Heart left ventricle (tissue), 16 donors: ENCODE measurements around the gene FBXO34. TPM values are rescaled to one million over a fixed set of nuclear protein-coding genes. Genes with fewer than 3 reads are reported as not detected.
A peak's percentile ranks its signal among the peaks of the same experiment; 100 is the strongest.
"Not testable (repeated sequence)": the region's sequence is repeated elsewhere in the genome, so short reads cannot be mapped to it uniquely, and the experiment has no call there.

Experiments
- ATAC-seq, 4 donors: fragments of 200-7000 bp; cut with Tn5 transposase; one replicate each; pipeline ENCODE4 v1.9.1; 2020 to 2022; ENCODE audit warnings: moderate library complexity in 4 of 4, mild to moderate bottlenecking in 3 of 4, moderate number of reproducible peaks in 1 of 4
- DNase-seq, 5 donors: peaks; one replicate each; pipeline ENCODE4 v3.0.0-alpha.2; 2020
- H3K27ac ChIP-seq, 12 donors: fragments of 200-600 bp; sonication (generic) in 4 of 12; one replicate each; pipeline versions ENCODE4 v1.5.0 to v1.8.0; 2016 to 2022; ENCODE audit warnings: mild to moderate bottlenecking in 2 of 12
- H3K27me3 ChIP-seq, 9 donors: fragments of 200-600 bp; sonication (generic) in 2 of 9; one replicate each; pipeline versions ENCODE4 v1.5.1 to v1.8.0; 2016 to 2022; ENCODE audit warnings: mild to moderate bottlenecking in 3 of 9
- H3K36me3 ChIP-seq, 9 donors: fragments of 200-600 bp; sonication (generic) in 2 of 9; one replicate each; pipeline versions ENCODE4 v1.5.0 to v1.8.0; 2018 to 2022; ENCODE audit warnings: mild to moderate bottlenecking in 2 of 9
- H3K4me1 ChIP-seq, 12 donors: fragments of 200-600 bp; sonication (generic) in 4 of 12; one replicate each; pipeline versions ENCODE4 v1.5.0 to v1.8.0; 2016 to 2022; ENCODE audit warnings: mild to moderate bottlenecking in 3 of 12
- H3K4me3 ChIP-seq, 12 donors: fragments of 200-600 bp; sonication (generic) in 4 of 12; one replicate each; pipeline versions ENCODE4 v1.5.0 to v1.8.0; 2017 to 2022; ENCODE audit warnings: mild to moderate bottlenecking in 9 of 12, moderate library complexity in 4 of 12
- H3K9me3 ChIP-seq, 12 donors: fragments of 200-600 bp; sonication (generic) in 4 of 12; one replicate each; pipeline versions ENCODE4 v1.5.0 to v1.8.0; 2016 to 2022; ENCODE audit warnings: mild to moderate bottlenecking in 1 of 12
- POLR2A ChIP-seq, 2 donors: fragments of 450-650 bp; IDR thresholded peaks; one replicate each; pipeline ENCODE4 v1.6.1; 2017; ENCODE audit warnings: antibody characterized with exemption in 2 of 2, mild to moderate bottlenecking in 2 of 2, moderate library complexity in 2 of 2
- WGBS, 4 donors: extraction: QIAGEN DNeasy Blood & Tissue Kit in 2 of 4; methylation state at CpG; one replicate each; pipeline versions ENCODE4 v1.1.5 to v1.1.7; 2013 to 2018; 5-methylcytosine and 5-hydroxymethylcytosine counted together
- intact Hi-C, 10 donors: fragments of 100-400 bp; cut with DNase I; formaldehyde crosslinking; loops; one replicate each; pipeline versions ENCODE4 v1.11.1 to v1.14.2; 2022
- polyA plus RNA-seq, 2 donors: library from polyadenylated mRNA; stranded (reverse); fragments of 200-250 nt; gene quantifications; one replicate each; pipeline ENCODE4 v1.2.3, GENCODE V29; 2013
- total RNA-seq, 9 donors: library from RNA; depleted of rRNA in 2 of 9; stranded (reverse); fragments of >200 nt in 2 of 9; fragmentation: NEBNext Ultra II Directional in 3 of 9; extraction: Animal tissue kit (Norgen Biotek cat#: 25700) in 3 of 9; gene quantifications; one replicate each; pipeline versions ENCODE4 v1.1.0 to v1.2.4, GENCODE V29; 2016 to 2023
- TF ChIP-seq, protein P1 (sequence below), 12 donors: fragments of 200-600 bp; sonication (generic) in 4 of 12; IDR thresholded peaks; one replicate each; pipeline versions ENCODE4 v1.5.0 to v1.8.0; 2018 to 2022; ENCODE audit warnings: antibody characterized with exemption in 12 of 12, mild to moderate bottlenecking in 5 of 12
- donor health status: ischemic (EF 13 %, LVEDD 7.1; RV severe dilation, severe dysfunction).
- donor health status: healthy with polysubstance abuse.
- donor health status: DM: no; HTN: yes; CAD: no.
- donor health status: DM: no; HTN: no; CAD: no.
- donor health status: ischemic (EF 25% LVEDD 6.9; RV normal size, moderate dysfunction).
- donor health status: ischemic (EF 25% LVEDD 5.7; RV mildly dilated, moderate dysfunction).
- donor health status: healthy.
- donor health status: DM: yes; HTN: yes; CAD: no.
- donor health status: ischemic (EF 35%, LVEDD 5.7; RV mildly dilated, moderate dysfunction).
- donor health status: nonischemic (EF 11% LVEDD 7.7; RV severe dilation, severe dysfunction).
- donor health status: DM: yes; HTN: yes; CAD: no.
- donor health status: PGD.
- donor health status: ischemic (EF 29% LVEDD 5.4; RV normal size, mild dysfunction).
- donor health status: nonischemic (EF 23%, LVEDD 6.1; RV moderate dilation, normal function).

The FBXO34 gene
- total and polyA plus RNA-seq, 11 donors: 8.0 to 33.4 (median 21.1) TPM

DNA sequence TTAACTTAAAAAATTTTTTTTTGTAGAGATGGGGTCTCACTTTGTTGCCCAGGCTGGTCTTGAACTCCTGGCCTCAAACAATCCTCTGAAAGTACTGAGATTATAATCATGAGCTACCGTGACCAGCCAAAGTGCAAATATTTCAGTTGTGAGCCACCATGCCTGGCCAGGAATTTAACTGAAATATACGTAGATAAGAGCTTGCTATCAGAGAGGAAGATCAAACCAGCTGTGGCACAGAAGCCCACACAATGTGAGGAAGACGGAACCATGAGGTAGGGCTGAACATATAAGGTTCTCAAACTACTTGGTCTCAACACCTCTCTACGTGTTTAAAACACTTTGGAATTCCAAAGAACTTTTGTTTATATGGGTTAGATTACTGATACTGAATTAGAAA lies 111.3 kb downstream of the FBXO34 start:
- DNase-seq (no peak), ATAC-seq (no peak)
- H3K36me3 ChIP-seq: peaks cover 0 to 92% (median 84%) of the 10 kb centered on the region in 9 donors
- no peak overlapping the region for H3K4me3 ChIP-seq
- TF ChIP-seq, protein P1, sequence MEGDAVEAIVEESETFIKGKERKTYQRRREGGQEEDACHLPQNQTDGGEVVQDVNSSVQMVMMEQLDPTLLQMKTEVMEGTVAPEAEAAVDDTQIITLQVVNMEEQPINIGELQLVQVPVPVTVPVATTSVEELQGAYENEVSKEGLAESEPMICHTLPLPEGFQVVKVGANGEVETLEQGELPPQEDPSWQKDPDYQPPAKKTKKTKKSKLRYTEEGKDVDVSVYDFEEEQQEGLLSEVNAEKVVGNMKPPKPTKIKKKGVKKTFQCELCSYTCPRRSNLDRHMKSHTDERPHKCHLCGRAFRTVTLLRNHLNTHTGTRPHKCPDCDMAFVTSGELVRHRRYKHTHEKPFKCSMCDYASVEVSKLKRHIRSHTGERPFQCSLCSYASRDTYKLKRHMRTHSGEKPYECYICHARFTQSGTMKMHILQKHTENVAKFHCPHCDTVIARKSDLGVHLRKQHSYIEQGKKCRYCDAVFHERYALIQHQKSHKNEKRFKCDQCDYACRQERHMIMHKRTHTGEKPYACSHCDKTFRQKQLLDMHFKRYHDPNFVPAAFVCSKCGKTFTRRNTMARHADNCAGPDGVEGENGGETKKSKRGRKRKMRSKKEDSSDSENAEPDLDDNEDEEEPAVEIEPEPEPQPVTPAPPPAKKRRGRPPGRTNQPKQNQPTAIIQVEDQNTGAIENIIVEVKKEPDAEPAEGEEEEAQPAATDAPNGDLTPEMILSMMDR (IDR thresholded peaks at IDR 0.05): no peak
- TF ChIP-seq POLR2A (IDR thresholded peaks at IDR 0.05): no peak
- H3K9me3 ChIP-seq: no peaks in the 10 kb centered on the region
- WGBS, 4 donors: 63 to 69% (median 64%) methylated on average over 4 of the region's 4 CpGs
- peaks cover 0 to 30% (median 15%) of the 10 kb centered on the region in 12 donors for H3K4me1 ChIP-seq
- intact Hi-C loops: no loop called here
- H3K27ac ChIP-seq: peak overlapping the region in 11 of 12 donors; percentile 61 to 80 (median 72)
- no peaks in the 10 kb centered on the region for H3K27me3 ChIP-seq

DNA sequence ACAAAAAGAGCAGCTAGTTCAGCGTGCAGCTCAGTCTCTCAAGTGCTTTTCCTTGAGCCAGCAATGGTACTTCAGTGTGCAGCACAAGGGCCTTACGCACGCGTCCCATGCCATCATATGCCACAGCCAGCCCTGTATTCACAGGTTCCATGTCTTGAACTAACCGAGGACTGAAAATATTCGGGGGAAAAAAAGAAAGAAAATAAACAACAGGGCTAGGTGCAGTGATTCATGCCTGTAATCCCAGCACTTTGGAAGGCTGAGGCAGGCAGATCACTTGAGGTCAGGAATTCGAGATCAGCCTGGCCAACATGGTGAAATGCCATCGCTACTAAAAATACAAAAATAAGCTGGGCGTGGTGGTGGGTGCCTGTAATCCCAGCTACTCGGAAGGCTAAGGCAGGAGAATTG lies 111.8 kb downstream of the FBXO34 start:
- intact Hi-C loops, H3K9me3 ChIP-seq, H3K27me3 ChIP-seq, H3K4me3 ChIP-seq: not testable (repeated sequence)
- H3K27ac ChIP-seq: peak overlapping the region in 11 of 12 donors; percentile 61 to 80 (median 72)
- 56 to 66% (median 58%) methylated on average over 10 of the region's 10 CpGs for WGBS, 4 donors
- peaks cover 0 to 92% (median 84%) of the 10 kb centered on the region in 9 donors for H3K36me3 ChIP-seq
- peak; percentile 71 to 86 (median 82) for ATAC-seq
- peak in 2 of 5 donors; percentile 43 to 62 for DNase-seq
- H3K4me1 ChIP-seq: peaks cover 0 to 30% (median 15%) of the 10 kb centered on the region in 12 donors

DNA sequence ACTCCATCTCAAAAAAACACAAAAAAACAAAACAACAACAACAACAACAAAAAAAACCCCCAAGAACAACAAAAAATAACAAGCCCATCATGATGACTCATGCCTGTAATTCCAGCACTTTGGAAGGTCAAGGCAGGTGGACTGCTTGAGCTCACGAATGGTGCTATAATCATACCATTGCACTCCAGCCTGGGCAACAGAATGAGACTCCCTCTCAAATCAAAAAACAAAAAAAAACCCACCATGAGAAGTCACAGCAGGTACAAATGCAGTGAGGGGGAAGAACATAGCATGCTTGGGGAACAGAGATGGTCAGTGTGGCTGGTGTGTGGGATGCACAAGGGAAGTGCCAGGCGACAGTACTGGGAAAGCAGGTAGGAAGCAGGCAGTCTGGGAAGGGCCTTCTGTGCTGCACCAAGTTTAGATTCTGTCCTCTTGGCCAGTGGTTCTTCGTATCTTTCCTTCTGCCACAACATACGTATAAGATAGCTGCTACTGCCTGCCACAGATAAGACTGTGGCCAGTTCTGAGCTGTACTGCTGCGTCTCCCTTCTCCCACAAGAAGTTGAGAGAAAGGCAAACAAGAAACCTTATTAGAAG lies 112.4 kb downstream of the FBXO34 start:
- no peak overlapping the region for H3K4me3 ChIP-seq
- intact Hi-C loops: no loop called here
- H3K9me3 ChIP-seq: no peaks in the 10 kb centered on the region
- 47 to 51% (median 49%) methylated on average over 5 of the region's 5 CpGs for WGBS, 4 donors
- peak overlapping the region in 11 of 12 donors; percentile 61 to 80 (median 72) for H3K27ac ChIP-seq
- ATAC-seq (peak; percentile 61 to 78 (median 66)), DNase-seq (no peak)
- no peak for TF ChIP-seq POLR2A (IDR thresholded peaks at IDR 0.05)
- TF ChIP-seq, protein P1 (IDR thresholded peaks at IDR 0.05): no peak
- H3K27me3 ChIP-seq: no peaks in the 10 kb centered on the region
- peaks cover 0 to 30% (median 15%) of the 10 kb centered on the region in 12 donors for H3K4me1 ChIP-seq
- H3K36me3 ChIP-seq: peaks cover 0 to 94% (median 84%) of the 10 kb centered on the region in 9 donors

DNA sequence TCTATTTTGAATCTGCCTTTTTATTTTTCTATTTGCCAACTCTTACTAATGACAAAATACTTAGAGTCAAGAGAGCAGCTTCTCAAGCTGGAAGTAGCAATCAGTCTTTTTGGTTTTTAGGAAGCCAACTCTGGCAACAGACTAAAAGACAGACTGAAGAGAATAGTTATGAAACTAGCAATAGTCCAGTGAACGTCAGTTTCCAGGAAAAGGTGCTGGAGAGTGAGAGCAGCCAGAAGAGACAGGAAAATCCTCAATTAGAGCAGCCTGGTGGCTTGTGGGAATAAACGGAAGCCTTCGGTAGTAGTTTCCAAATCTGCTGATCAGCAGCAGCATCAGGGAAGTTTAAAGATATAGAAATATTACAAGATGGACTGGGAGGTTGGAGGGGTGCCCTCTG lies 113.3 kb downstream of the FBXO34 start:
- H3K36me3 ChIP-seq: peaks cover 0 to 94% (median 84%) of the 10 kb centered on the region in 9 donors

More for the DNA sequence above, 113.3 kb downstream of the FBXO34 start:
- H3K4me3 ChIP-seq: no peak overlapping the region
- no peak for DNase-seq
- no peaks in the 10 kb centered on the region for H3K27me3 ChIP-seq
- TF ChIP-seq, protein P1 (IDR thresholded peaks at IDR 0.05): no peak
- no peak for TF ChIP-seq POLR2A (IDR thresholded peaks at IDR 0.05)
- WGBS, 4 donors: 30 to 43% (median 41%) methylated on average over 3 of the region's 3 CpGs
- ATAC-seq: peak in 2 of 4 donors; percentile 13 to 48
- peak overlapping the region in 11 of 12 donors; percentile 18 to 80 (median 72) for H3K27ac ChIP-seq
- intact Hi-C loops: no loop called here
- peaks cover 0 to 30% (median 15%) of the 10 kb centered on the region in 12 donors for H3K4me1 ChIP-seq
- no peaks in the 10 kb centered on the region for H3K9me3 ChIP-seq
